ENCODE measurements around the gene LRMDA. TPM values are rescaled to one million over a fixed set of nuclear protein-coding genes. Genes with fewer than 3 reads are reported as not detected.

Gene LRMDA
- total and polyA plus RNA-seq, 2 donors (not counting 1 experiment from before 2014, with no cell fraction given) = 0.12 TPM; not detected in 1

- no peak for TF ChIP-seq CTCF (IDR thresholded peaks at IDR 0.05)
- TF ChIP-seq EZH2 (IDR thresholded peaks at IDR 0.05; ENCODE audit: borderline replicate concordance, insufficient read depth, low read depth, low read length, poor library complexity, severe bottlenecking) = no peak
- no peak overlapping the region for H3K4me3 ChIP-seq (ENCODE audit: control extremely low read depth in 1 of 5, extremely low read depth in 1 of 5, insufficient read depth in 1 of 5, low read depth in 2 of 5, low read length in 4 of 5)
- Mint-ChIP-seq H3K4me3 (no peak overlapping the region), H3K27me3 (peaks cover 10% of the 10 kb centered on the region), H3K4me1 (no peaks in the 10 kb centered on the region), H3K9me3 (ENCODE audit: insufficient read depth) (no peaks in the 10 kb centered on the region), H3K27ac (no peak overlapping the region)
- no peaks in the 10 kb centered on the region for H3K4me1 ChIP-seq (ENCODE audit: control insufficient read depth in 2 of 2, insufficient read depth in 2 of 2, low read length in 2 of 2)
- H3K9ac ChIP-seq (ENCODE audit: low read length) = no peak overlapping the region
- intact Hi-C loops (cut with micrococcal nuclease) = loop anchor here (10.0 kb wide), 1 partner anchor 64 kb away; no protein-coding TSS in a partner anchor
- ChIA-PET CTCF (no interaction called here), POLR2A (no interaction called here)
- H3K27ac ChIP-seq (ENCODE audit: low read length in 2 of 2) = no peak overlapping the region
- no peaks in the 10 kb centered on the region for H4K20me1 ChIP-seq (ENCODE audit: control insufficient read depth, insufficient read depth, low read length, poor library complexity, severe bottlenecking)
- H3K36me3 ChIP-seq (replicated peaks in 1 of 2; ENCODE audit: control extremely low read depth in 1 of 2, control insufficient read depth in 1 of 2, extremely low read depth in 1 of 2, insufficient read depth in 2 of 2, low read length in 1 of 2) = no peaks in the 10 kb centered on the region
- H3K4me2 ChIP-seq (replicated peaks; ENCODE audit: low read depth, low read length, poor library complexity, severe bottlenecking) = no peak overlapping the region
- H3K79me2 ChIP-seq (ENCODE audit: control insufficient read depth, insufficient read depth, low read length) = no peaks in the 10 kb centered on the region
- ATAC-seq (ENCODE audit: low read depth) = no peak
- H3K27me3 ChIP-seq (replicated peaks in 1 of 4; ENCODE audit: control extremely low read depth in 1 of 4, control insufficient read depth in 3 of 4, insufficient read depth in 4 of 4, low read length in 3 of 4) = peaks cover 0 to 4% (median 0%) of the 10 kb centered on the region in 4 experiments
- no peaks in the 10 kb centered on the region for H3K9me3 ChIP-seq (ENCODE audit: control extremely low read depth in 1 of 3, control insufficient read depth in 2 of 3, insufficient read depth in 1 of 3, low read length in 2 of 3)
- 78% methylated on average over 2 of the region's 2 CpGs for WGBS (ENCODE audit: insufficient coverage)
- no peak for DNase-seq
- no peak overlapping the region for H2AFZ ChIP-seq (ENCODE audit: insufficient read depth, low read depth, low read length, poor library complexity, severe bottlenecking)
Measured at GRCh38 chr10:75839020-75839419, 407.6 kb downstream of the LRMDA start.

GRCh38 chr10:75841266-75841665 lies 409.8 kb downstream of the LRMDA start:
- POLR2A ChIA-PET = no interaction called here
- no peak overlapping the region for H3K4me2 ChIP-seq (replicated peaks; ENCODE audit: low read depth, low read length, poor library complexity, severe bottlenecking)
- TF ChIP-seq CTCF (IDR thresholded peaks at IDR 0.05) = no peak
- no peak for TF ChIP-seq EZH2 (IDR thresholded peaks at IDR 0.05; ENCODE audit: borderline replicate concordance, insufficient read depth, low read depth, low read length, poor library complexity, severe bottlenecking)
- H3K4me3 ChIP-seq (ENCODE audit: control extremely low read depth in 1 of 5, extremely low read depth in 1 of 5, insufficient read depth in 1 of 5, low read depth in 2 of 5, low read length in 4 of 5) = no peak overlapping the region
- H4K20me1 ChIP-seq (ENCODE audit: control insufficient read depth, insufficient read depth, low read length, poor library complexity, severe bottlenecking) = no peaks in the 10 kb centered on the region
- no peak overlapping the region for H3K4me3 Mint-ChIP-seq
- ATAC-seq (ENCODE audit: low read depth) (no peak), DNase-seq (no peak)
- no peaks in the 10 kb centered on the region for H3K79me2 ChIP-seq (ENCODE audit: control insufficient read depth, insufficient read depth, low read length)
- no peaks in the 10 kb centered on the region for H3K4me1 ChIP-seq (ENCODE audit: control insufficient read depth in 2 of 2, insufficient read depth in 2 of 2, low read length in 2 of 2)
- H3K27me3 Mint-ChIP-seq = peaks cover 7% of the 10 kb centered on the region
- no peak overlapping the region for H2AFZ ChIP-seq (ENCODE audit: insufficient read depth, low read depth, low read length, poor library complexity, severe bottlenecking)
- H3K9me3 ChIP-seq (ENCODE audit: control extremely low read depth in 1 of 3, control insufficient read depth in 2 of 3, insufficient read depth in 1 of 3, low read length in 2 of 3) = no peaks in the 10 kb centered on the region
- CTCF ChIA-PET = no interaction called here
- no peaks in the 10 kb centered on the region for H3K36me3 ChIP-seq (replicated peaks in 1 of 2; ENCODE audit: control extremely low read depth in 1 of 2, control insufficient read depth in 1 of 2, extremely low read depth in 1 of 2, insufficient read depth in 2 of 2, low read length in 1 of 2)
- H3K4me1 Mint-ChIP-seq = no peaks in the 10 kb centered on the region
- no peak overlapping the region for H3K27ac ChIP-seq (ENCODE audit: low read length in 2 of 2)
- 80% methylated on average over 3 of the region's 3 CpGs for WGBS (ENCODE audit: insufficient coverage)
- no peaks in the 10 kb centered on the region for H3K9me3 Mint-ChIP-seq (ENCODE audit: insufficient read depth)
- intact Hi-C loops (cut with micrococcal nuclease) = no loop called here
- no peak overlapping the region for H3K27ac Mint-ChIP-seq
- H3K9ac ChIP-seq (ENCODE audit: low read length) = no peak overlapping the region
- H3K27me3 ChIP-seq (replicated peaks in 1 of 4; ENCODE audit: control extremely low read depth in 1 of 4, control insufficient read depth in 3 of 4, insufficient read depth in 4 of 4, low read length in 3 of 4) = peaks cover 0 to 4% (median 0%) of the 10 kb centered on the region in 4 experiments
